Measurements from ENCODE around the gene CPT1C. TPM values are rescaled to one million over a fixed set of nuclear protein-coding genes. Genes with fewer than 3 reads are reported as not detected.

CPT1C gene
- total RNA-seq, 4 donors from 2014 or later = 0.38 to 2.6 (median 0.85) TPM; not detected in 1

GRCh38 chr19:49672131-49672919, 18.6 kb upstream of the CPT1C start:
- no peak for TF ChIP-seq CTCF (IDR thresholded peaks at IDR 0.05; ENCODE audit: low read depth)

DNA sequence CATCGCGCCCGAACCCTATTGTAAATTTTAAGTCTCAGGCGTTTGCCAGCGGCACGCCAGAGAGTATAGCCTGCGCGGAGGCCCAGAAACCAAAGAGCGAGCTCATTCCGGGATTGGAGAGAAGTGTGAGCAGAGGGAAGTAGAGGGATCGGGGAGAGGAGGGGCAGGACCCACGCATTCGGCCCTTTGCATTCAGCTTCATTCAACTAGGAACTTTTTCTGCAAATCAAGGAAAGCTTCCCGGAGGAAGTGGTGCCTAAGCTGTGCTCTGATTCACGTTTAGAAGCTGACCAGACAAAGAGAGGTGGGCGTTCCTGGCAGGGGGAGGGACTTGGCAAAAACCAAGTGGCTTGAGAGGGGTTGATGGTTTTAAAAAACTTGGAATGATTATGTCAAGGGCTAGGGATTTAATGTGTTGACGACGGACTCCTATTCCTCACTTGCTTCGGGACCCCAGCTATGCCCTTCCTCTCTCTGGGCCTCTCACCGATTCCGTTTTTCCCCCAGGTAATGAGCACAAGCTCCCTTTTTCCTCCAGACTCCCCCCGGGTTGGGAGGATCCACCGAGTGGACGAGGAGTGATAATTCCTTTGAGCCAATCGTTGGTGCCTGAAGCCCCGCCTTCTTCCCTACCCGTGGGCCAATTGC, 14.7 kb upstream of the CPT1C start:
- TF ChIP-seq CTCF (IDR thresholded peaks at IDR 0.05; ENCODE audit: low read depth) = no peak

GRCh38 chr19:49676784-49677230, 14.1 kb upstream of the CPT1C start:
- TF ChIP-seq CTCF (IDR thresholded peaks at IDR 0.05; ENCODE audit: low read depth) = no peak

- TF ChIP-seq CTCF (IDR thresholded peaks at IDR 0.05; ENCODE audit: low read depth) = no peak
Observed at GRCh38 chr19:49677231-49677900, 13.6 kb upstream of the CPT1C start, which contains the start of gene PRMT1. Gene PRMT1 (plus strand): TSS chr19:49677271. CDS start chr19:49677281, 10 bp downstream.

- TF ChIP-seq CTCF (IDR thresholded peaks at IDR 0.05; ENCODE audit: low read depth) = no peak
Observed at GRCh38 chr19:49677901-49678674, 12.8 kb upstream of the CPT1C start.

DNA sequence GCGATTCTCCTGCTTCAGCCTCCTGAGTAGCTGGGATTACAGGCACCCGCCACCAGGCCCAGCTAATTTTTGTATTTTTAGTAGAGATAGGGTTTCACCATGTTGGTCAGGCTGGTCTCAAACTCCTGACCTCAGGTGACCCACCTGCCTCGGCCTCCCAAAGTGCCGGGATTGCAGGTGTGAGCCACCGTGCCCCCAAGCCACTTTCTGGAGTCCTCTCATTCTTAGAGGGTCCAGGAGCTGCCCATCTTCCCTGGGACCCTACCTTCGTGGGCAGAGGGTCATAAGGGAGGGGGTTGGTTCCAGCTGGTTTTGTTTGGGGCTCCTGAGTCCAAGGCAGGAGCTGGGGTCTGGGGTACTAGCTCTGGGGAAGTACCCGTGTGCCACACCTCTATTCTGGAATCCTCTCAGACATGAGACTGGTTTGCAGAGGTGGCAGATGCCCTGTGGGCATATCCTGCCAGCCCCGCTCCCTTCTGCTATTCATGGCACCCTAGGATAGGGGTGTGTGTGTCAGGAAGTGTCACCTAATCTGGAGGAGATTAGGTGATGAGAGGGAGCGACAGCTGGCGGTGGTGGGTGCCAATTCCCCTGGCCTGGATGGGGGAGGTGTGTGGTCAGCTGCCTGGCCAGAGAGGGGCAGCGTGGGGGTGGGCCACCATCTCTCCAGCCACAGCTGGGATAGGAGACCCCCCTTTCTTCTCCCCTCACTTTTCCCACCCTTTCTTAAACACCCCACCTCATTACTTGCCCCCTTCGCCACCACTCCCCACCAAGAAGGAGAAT, 11.7 kb upstream of the CPT1C start:
- TF ChIP-seq CTCF (IDR thresholded peaks at IDR 0.05; ENCODE audit: low read depth) = no peak
